SK-N-SH treated with all-trans-retinoic acid at 6 μM for 48 hours (cell line): ENCODE data around the gene GALNT17.

Experiments used
- ATAC-seq: fragments of 200-7000 bp; cut with Tn5 transposase; 3 replicates; pipeline ENCODE4 v1.9.1; 2020; ENCODE audit warnings: mild to moderate bottlenecking, moderate library complexity
- BACH2 ChIP-seq: fragments of 250-450 bp; sonication (Bioruptor Pico); IDR thresholded peaks from 2 replicates; pipeline ENCODE4 v1.9.0; 2021; ENCODE audit warnings: mild to moderate bottlenecking, borderline replicate concordance
- CREB5 ChIP-seq: fragments of 250-450 bp; sonication (Bioruptor Pico); IDR thresholded peaks from 2 replicates; pipeline ENCODE4 v1.5.1; 2020; ENCODE audit warnings: low read depth, mild to moderate bottlenecking, moderate library complexity
- CSDC2 ChIP-seq: fragments of 250-450 bp; sonication (Bioruptor Pico); IDR thresholded peaks from 2 replicates; pipeline ENCODE4 v1.5.0; 2020; ENCODE audit warnings: mild to moderate bottlenecking, moderate library complexity
- CSRNP3 ChIP-seq: fragments of 250-450 bp; sonication (Bioruptor Pico); IDR thresholded peaks from 2 replicates; pipeline ENCODE4 v1.5.1; 2021; ENCODE audit warnings: mild to moderate bottlenecking, moderate library complexity
- ESRRG ChIP-seq: fragments of 250-450 bp; sonication (Bioruptor Pico); IDR thresholded peaks from 2 replicates; pipeline ENCODE4 v1.6.1; 2021; ENCODE audit warnings: mild to moderate bottlenecking
- GLIS3 ChIP-seq: fragments of 250-450 bp; sonication (Bioruptor Pico); IDR thresholded peaks from 2 replicates; pipeline ENCODE4 v1.5.0; 2020; ENCODE audit warnings: mild to moderate bottlenecking, moderate library complexity
- ISL1 ChIP-seq: fragments of 250-450 bp; sonication (Bioruptor Pico); IDR thresholded peaks from 2 replicates; pipeline ENCODE4 v2.1.2; 2022; ENCODE audit warnings: mild to moderate bottlenecking, moderate library complexity
- OSR1 ChIP-seq: fragments of 250-450 bp; sonication (Bioruptor Pico); IDR thresholded peaks from 2 replicates; pipeline ENCODE4 v1.8.0; 2022; ENCODE audit warnings: moderate library complexity, mild to moderate bottlenecking, inconsistent platforms
- PATZ1 ChIP-seq: fragments of 250-450 bp; sonication (Bioruptor Pico); IDR thresholded peaks from 2 replicates; pipeline ENCODE4 v1.8.0; 2020; ENCODE audit warnings: mild to moderate bottlenecking, moderate library complexity, borderline replicate concordance
- PPARA ChIP-seq: fragments of 250-450 bp; sonication (Bioruptor Pico); IDR thresholded peaks from 2 replicates; pipeline ENCODE4 v1.5.0; 2020; ENCODE audit warnings: mild to moderate bottlenecking, borderline replicate concordance
- RARB ChIP-seq: fragments of 250-450 bp; sonication (Bioruptor Pico); IDR thresholded peaks from 2 replicates; pipeline ENCODE4 v1.8.0; 2021; ENCODE audit warnings: mild to moderate bottlenecking, moderate library complexity
- SNAI2 ChIP-seq: fragments of 250-450 bp; sonication (Bioruptor Pico); IDR thresholded peaks from 2 replicates; pipeline ENCODE4 v1.5.0; 2020; ENCODE audit warnings: mild to moderate bottlenecking, moderate library complexity
- TCF4 ChIP-seq: fragments of 250-450 bp; sonication (Bioruptor Pico); IDR thresholded peaks from 2 replicates; pipeline ENCODE4 v1.8.0; 2021; ENCODE audit warnings: mild to moderate bottlenecking, moderate library complexity, borderline replicate concordance
- TOX ChIP-seq: fragments of 250-450 bp; sonication (Bioruptor Pico); IDR thresholded peaks from 2 replicates; pipeline ENCODE4 v1.8.0; 2021; ENCODE audit warnings: mild to moderate bottlenecking, moderate library complexity, borderline replicate concordance
- ZC3H10 ChIP-seq: fragments of 250-450 bp; sonication (Bioruptor Pico); IDR thresholded peaks from 2 replicates; pipeline ENCODE4 v1.5.1; 2021; ENCODE audit warnings: mild to moderate bottlenecking, moderate library complexity
- ZFP3 ChIP-seq: fragments of 250-450 bp; sonication (Bioruptor Pico); IDR thresholded peaks from 2 replicates; pipeline ENCODE4 v1.5.0; 2020; ENCODE audit warnings: mild to moderate bottlenecking, moderate library complexity
- ZFP30 ChIP-seq: fragments of 450-650 bp; formaldehyde crosslinking; IDR thresholded peaks from 2 replicates; pipeline ENCODE4 v1.5.0; 2022; ENCODE audit warnings: mild to moderate bottlenecking, moderate library complexity
- ZNF70 ChIP-seq: fragments of 450-650 bp; formaldehyde crosslinking; IDR thresholded peaks from 2 replicates; pipeline ENCODE4 v1.5.0; 2020; ENCODE audit warnings: mild to moderate bottlenecking, moderate library complexity
- TF ChIP-seq, protein P1 (sequence below): fragments of 250-450 bp; sonication (Bioruptor Pico); IDR thresholded peaks from 2 replicates; pipeline ENCODE4 v1.5.0; 2020; ENCODE audit warnings: mild to moderate bottlenecking, moderate library complexity
- TF ChIP-seq, protein P2 (sequence below): fragments of 250-450 bp; sonication (Bioruptor Pico); IDR thresholded peaks from 2 replicates; pipeline ENCODE4 v1.8.0; 2021; ENCODE audit warnings: low read depth, mild to moderate bottlenecking, moderate library complexity, borderline replicate concordance

Gene GALNT17

DNA sequence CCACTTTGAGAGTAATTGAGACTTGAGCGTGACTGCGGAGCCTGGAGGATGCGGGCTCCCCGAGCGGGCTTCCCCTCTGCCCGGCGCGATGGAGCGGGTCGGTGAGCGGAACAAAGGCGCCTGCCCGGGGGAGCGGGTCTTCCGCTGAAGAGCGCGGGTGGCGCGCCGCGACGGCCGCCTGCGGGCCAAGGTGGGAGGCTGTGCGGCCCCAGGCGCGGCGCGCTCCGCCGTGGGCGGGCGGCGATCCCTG is at the start of gene GALNT17:
GALNT17 (plus strand) TSS at position 18 of the 250 bp plus-strand sequence.
- TF ChIP-seq SNAI2 (CRISPR knock-in tag) (no peak), CSDC2 (CRISPR knock-in tag) (no peak), OSR1 (CRISPR knock-in tag) (no peak), CSRNP3 (CRISPR knock-in tag) (no peak), TCF4 (CRISPR knock-in tag) (no peak), ISL1 (CRISPR knock-in tag) (no peak), ZNF70 (CRISPR knock-in tag) (no peak), CREB5 (CRISPR knock-in tag) (no peak), BACH2 (no peak), ESRRG (CRISPR knock-in tag) (no peak), PPARA (CRISPR knock-in tag) (no peak), ZC3H10 (CRISPR knock-in tag) (no peak), GLIS3 (CRISPR knock-in tag) (no peak), RARB (CRISPR knock-in tag) (no peak), TOX (CRISPR knock-in tag) (no peak), PATZ1 (CRISPR knock-in tag) (no peak), ZFP30 (CRISPR knock-in tag) (no peak)
- TF ChIP-seq, protein P1, sequence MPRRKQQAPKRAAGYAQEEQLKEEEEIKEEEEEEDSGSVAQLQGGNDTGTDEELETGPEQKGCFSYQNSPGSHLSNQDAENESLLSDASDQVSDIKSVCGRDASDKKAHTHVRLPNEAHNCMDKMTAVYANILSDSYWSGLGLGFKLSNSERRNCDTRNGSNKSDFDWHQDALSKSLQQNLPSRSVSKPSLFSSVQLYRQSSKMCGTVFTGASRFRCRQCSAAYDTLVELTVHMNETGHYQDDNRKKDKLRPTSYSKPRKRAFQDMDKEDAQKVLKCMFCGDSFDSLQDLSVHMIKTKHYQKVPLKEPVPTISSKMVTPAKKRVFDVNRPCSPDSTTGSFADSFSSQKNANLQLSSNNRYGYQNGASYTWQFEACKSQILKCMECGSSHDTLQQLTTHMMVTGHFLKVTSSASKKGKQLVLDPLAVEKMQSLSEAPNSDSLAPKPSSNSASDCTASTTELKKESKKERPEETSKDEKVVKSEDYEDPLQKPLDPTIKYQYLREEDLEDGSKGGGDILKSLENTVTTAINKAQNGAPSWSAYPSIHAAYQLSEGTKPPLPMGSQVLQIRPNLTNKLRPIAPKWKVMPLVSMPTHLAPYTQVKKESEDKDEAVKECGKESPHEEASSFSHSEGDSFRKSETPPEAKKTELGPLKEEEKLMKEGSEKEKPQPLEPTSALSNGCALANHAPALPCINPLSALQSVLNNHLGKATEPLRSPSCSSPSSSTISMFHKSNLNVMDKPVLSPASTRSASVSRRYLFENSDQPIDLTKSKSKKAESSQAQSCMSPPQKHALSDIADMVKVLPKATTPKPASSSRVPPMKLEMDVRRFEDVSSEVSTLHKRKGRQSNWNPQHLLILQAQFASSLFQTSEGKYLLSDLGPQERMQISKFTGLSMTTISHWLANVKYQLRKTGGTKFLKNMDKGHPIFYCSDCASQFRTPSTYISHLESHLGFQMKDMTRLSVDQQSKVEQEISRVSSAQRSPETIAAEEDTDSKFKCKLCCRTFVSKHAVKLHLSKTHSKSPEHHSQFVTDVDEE, result no peak
- TF ChIP-seq, protein P2, sequence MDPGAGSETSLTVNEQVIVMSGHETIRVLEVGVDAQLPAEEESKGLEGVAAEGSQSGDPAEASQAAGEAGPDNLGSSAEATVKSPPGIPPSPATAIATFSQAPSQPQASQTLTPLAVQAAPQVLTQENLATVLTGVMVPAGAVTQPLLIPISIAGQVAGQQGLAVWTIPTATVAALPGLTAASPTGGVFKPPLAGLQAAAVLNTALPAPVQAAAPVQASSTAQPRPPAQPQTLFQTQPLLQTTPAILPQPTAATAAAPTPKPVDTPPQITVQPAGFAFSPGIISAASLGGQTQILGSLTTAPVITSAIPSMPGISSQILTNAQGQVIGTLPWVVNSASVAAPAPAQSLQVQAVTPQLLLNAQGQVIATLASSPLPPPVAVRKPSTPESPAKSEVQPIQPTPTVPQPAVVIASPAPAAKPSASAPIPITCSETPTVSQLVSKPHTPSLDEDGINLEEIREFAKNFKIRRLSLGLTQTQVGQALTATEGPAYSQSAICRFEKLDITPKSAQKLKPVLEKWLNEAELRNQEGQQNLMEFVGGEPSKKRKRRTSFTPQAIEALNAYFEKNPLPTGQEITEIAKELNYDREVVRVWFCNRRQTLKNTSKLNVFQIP, result no peak
- no peak; the same call in 2 of the 3 replicates for ATAC-seq

GRCh38 chr7:71095266-71095860 is 36.6 kb upstream of the GALNT17 start:
- no peak for ATAC-seq
- TF ChIP-seq RARB (CRISPR knock-in tag) (no peak), CSRNP3 (CRISPR knock-in tag) (no peak), OSR1 (CRISPR knock-in tag) (no peak), TOX (CRISPR knock-in tag) (no peak), ZFP3 (CRISPR knock-in tag) (no peak), ISL1 (CRISPR knock-in tag) (no peak), CREB5 (CRISPR knock-in tag) (no peak), ZNF70 (CRISPR knock-in tag) (no peak), PPARA (CRISPR knock-in tag) (no peak), ZC3H10 (CRISPR knock-in tag) (no peak)
- TF ChIP-seq, protein P1, result no peak
- TF ChIP-seq, protein P2, result no peak
